HG03097 (cell line): ENCODE data around the gene RPN2.

Experiments used
- ATAC-seq: cut with Tn5 transposase; IDR thresholded peaks from one replicate; pipeline ENCODE4 v1.9.1; 2021; ENCODE audit not compliant: unreplicated experiment, low FRiP score

The RPN2 gene

DNA sequence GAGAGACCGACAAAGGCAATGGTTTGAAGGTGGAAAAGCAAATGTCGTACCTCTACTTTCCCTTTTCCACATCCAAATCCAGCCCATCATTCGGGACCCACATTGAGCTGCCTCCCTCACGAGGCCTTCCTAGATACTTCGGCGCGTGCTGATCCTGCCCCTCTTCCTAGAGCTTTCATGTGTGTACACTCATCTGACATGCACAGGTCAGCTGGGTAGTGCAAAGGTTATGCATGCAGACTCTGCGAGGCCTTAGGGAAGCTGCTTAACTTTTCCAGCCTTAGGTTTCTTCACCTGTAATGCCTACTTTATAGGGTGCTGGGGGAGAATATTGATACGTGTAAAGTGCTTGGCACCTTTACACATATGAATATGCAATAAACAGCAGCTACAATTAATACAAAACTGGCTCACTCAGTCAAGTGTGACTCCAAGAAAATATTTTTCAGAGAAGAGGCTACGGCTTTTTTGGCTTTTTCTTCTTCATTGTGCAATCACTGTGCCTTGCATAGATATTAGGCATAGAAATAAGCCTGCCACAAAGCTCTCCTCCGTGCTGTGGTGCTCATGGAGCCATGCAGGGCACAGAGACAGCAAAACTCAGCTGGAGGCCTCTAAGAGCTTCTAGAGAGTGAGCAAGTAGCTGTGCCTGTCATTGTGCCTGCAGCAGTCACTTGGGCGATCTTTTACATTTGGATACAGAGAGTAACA is 106.7 kb downstream of the RPN2 start:
- no peak for ATAC-seq

DNA sequence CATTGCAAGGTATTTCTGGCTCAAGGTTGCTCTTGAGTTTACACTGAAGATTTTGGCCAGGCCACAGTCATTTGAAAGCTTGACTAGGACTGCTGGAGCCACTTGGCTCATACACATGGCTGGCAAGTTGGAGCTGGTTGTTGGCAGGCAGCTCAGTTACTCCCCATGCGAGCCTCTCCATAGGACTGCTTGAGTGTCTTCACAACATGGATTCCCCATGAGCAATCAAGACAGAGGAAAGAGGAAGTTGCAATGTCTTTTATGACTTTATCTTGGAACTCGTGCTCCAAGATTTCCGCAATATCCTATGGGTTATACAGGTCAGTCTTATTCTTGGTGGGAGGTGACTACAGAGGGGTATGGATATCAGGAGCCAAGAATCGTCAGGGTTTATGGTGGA is 109.0 kb downstream of the RPN2 start:
- no peak for ATAC-seq

DNA sequence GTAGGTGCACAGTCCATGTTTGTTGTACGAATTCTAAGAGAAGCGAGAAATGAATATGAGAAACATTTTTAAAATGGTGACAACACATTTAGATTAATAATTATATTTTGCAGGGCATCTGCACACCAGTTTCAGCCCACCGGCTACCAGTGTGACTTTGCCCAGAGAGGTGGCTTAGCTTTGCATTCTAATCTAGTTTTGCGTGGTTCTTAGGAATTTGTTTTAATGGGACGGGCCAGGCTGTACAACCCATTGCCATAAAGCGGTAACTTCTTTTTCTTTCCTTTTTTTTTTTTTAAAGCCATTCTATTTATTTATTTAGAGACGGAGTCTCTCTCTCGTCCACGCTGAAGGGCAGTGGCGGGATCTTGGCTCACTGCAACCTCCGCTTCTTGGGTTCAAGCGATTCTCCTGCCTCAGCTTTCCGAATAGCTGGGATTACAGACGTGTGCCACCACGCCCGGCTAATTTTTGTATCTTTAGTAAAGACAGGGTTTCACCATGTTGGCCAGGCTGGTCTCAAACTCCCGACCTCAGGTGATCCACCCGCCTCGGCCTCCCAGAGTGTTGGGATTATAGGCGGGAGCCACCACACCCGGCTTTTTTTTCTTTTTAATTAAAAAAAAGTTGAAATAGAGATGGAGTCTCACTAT is 111.2 kb downstream of the RPN2 start:
- no peak for ATAC-seq
